Thyroid gland (tissue), 4 donors: ENCODE measurements around the gene GAS2.

ENCODE experiments used
- CTCF ChIP-seq, 6 experiments: fragments of 200-600 bp in 3 of 6; fragments of 450-650 bp in 3 of 6; sonication (generic) in 3 of 6; IDR thresholded peaks; one replicate each; pipeline ENCODE4 v1.5.1; 2016 to 2019; ENCODE audit warnings: antibody characterized with exemption in 6 of 6, mild to moderate bottlenecking in 2 of 6, inconsistent platforms in 1 of 6, moderate library complexity in 1 of 6
- POLR2A ChIP-seq, 2 donors: fragments of 450-650 bp; IDR thresholded peaks; one replicate each; pipeline ENCODE4 v1.6.1; 2017; ENCODE audit warnings: antibody characterized with exemption in 2 of 2, mild to moderate bottlenecking in 2 of 2, moderate library complexity in 1 of 2

- TF ChIP-seq CTCF (IDR thresholded peaks at IDR 0.05) (no peak), POLR2A (IDR thresholded peaks at IDR 0.05) (no peak)
Observed at GRCh38 chr11:22617868-22618267, 48.5 kb upstream of the GAS2 start.
